H7 (cell line): ENCODE measurements around the gene PABPN1. TPM values are rescaled to one million over a fixed set of nuclear protein-coding genes. Genes with fewer than 3 reads are reported as not detected.
A peak's percentile ranks its signal among the peaks of the same experiment; 100 is the strongest.

Source experiments
- DNase-seq: peaks from one replicate; pipeline ENCODE4 v3.0.0; 2012
- H3K27me3 ChIP-seq: 2 replicates; pipeline ENCODE4 v1.6.0; 2011; ENCODE audit warnings: mild to moderate bottlenecking, low read length; ENCODE audit not compliant: control insufficient read depth, insufficient read depth
- H3K36me3 ChIP-seq: replicated peaks from 2 replicates; pipeline ENCODE4 v1.5.1; 2011; ENCODE audit warnings: low read length; ENCODE audit not compliant: control insufficient read depth, insufficient read depth
- H3K4me3 ChIP-seq: 2 replicates; pipeline ENCODE4 v1.5.1; 2011; ENCODE audit warnings: low read depth, mild to moderate bottlenecking, control low read depth, low read length, moderate library complexity; ENCODE audit not compliant: insufficient read depth
- total RNA-seq: library from RNA; depleted of rRNA; stranded (reverse); fragments of >200 nt; shearing (Covaris generic); gene quantifications from 2 replicates; pipeline ENCODE4 v1.2.3, GENCODE V29; 2014

PABPN1 gene
- total RNA-seq, 1 experiment from 2014 or later, result 143 TPM

- Histone ChIP-seq H3K27me3 (no peaks in the 10 kb centered on the region), H3K36me3 (no peaks in the 10 kb centered on the region), H3K4me3 (no peak overlapping the region)
- no peak for DNase-seq
Observed at GRCh38 chr14:23339506-23340268, 18.4 kb downstream of the PABPN1 start.

- no peak overlapping the region for H3K4me3 ChIP-seq
- DNase-seq, result peak; percentile 11
- H3K27me3 ChIP-seq, result no peaks in the 10 kb centered on the region
Observed at GRCh38 chr14:23344481-23344880, 23.2 kb downstream of the PABPN1 start.

GRCh38 chr14:23345987-23346692 is 24.9 kb downstream of the PABPN1 start:
- Histone ChIP-seq H3K4me3 (no peak overlapping the region), H3K36me3 (peaks cover 1% of the 10 kb centered on the region; the same call in 1 of the 2 replicates), H3K27me3 (no peaks in the 10 kb centered on the region; the same call in 1 of the 2 replicates)
- peak; percentile 60 for DNase-seq

More at GRCh38 chr14:23344481-23344880, 23.2 kb downstream of the PABPN1 start:
- peaks cover 1% of the 10 kb centered on the region; the same call in 1 of the 2 replicates for H3K36me3 ChIP-seq

GRCh38 chr14:23346693-23347405 is 25.6 kb downstream of the PABPN1 start:
- DNase-seq, result peak; percentile 73
- H3K27me3 ChIP-seq, result peaks cover 6% of the 10 kb centered on the region
- peaks cover 1% of the 10 kb centered on the region; the same call in 1 of the 2 replicates for H3K36me3 ChIP-seq
- H3K4me3 ChIP-seq, result no peak overlapping the region

- Histone ChIP-seq H3K4me3 (no peak overlapping the region), H3K36me3 (peaks cover 1% of the 10 kb centered on the region; the same call in 1 of the 2 replicates), H3K27me3 (peaks cover 11% of the 10 kb centered on the region)
- DNase-seq, result peak; percentile 33
Observed at GRCh38 chr14:23347406-23348296, 26.4 kb downstream of the PABPN1 start.

- Histone ChIP-seq H3K36me3 (peaks cover 1% of the 10 kb centered on the region; the same call in 1 of the 2 replicates), H3K27me3 (peaks cover 13% of the 10 kb centered on the region), H3K4me3 (no peak overlapping the region)
- DNase-seq, result peak; percentile 38
Observed at GRCh38 chr14:23348297-23348655, 27.0 kb downstream of the PABPN1 start.

GRCh38 chr14:23349156-23349845 is 28.0 kb downstream of the PABPN1 start:
- Histone ChIP-seq H3K27me3 (peaks cover 16% of the 10 kb centered on the region), H3K36me3 (peaks cover 1% of the 10 kb centered on the region; the same call in 1 of the 2 replicates), H3K4me3 (no peak overlapping the region)
- DNase-seq, result peak; percentile 23

GRCh38 chr14:23351681-23352505 is 30.6 kb downstream of the PABPN1 start:
- Histone ChIP-seq H3K4me3 (peak overlapping the region; percentile 84), H3K36me3 (0 out of 2 replicates have a peak, but pooled peaks cover 1% of the 10 kb centered on the region), H3K27me3 (peaks cover 16% of the 10 kb centered on the region)
- DNase-seq, result peak; percentile 94

- peak; percentile 94 for DNase-seq
- Histone ChIP-seq H3K36me3 (0 out of 2 replicates have a peak, but pooled peaks cover 1% of the 10 kb centered on the region), H3K4me3 (peak within 1 kb of the TSS; percentile 84), H3K27me3 (peaks cover 16% of the 10 kb centered on the region)
Observed at GRCh38 chr14:23352506-23353432, 31.5 kb downstream of the PABPN1 start, which contains the start of gene SLC22A17. Gene SLC22A17, minus strand, starts transcription at chr14:23352887.

- peak; percentile 22 for DNase-seq
- no peak overlapping the region for H3K4me3 ChIP-seq
- H3K27me3 ChIP-seq, result peaks cover 16% of the 10 kb centered on the region
- H3K36me3 ChIP-seq, result no peaks in the 10 kb centered on the region
Observed at GRCh38 chr14:23353433-23353780, 32.1 kb downstream of the PABPN1 start.

- DNase-seq, result peak; percentile 3
- H3K27me3 ChIP-seq, result peaks cover 16% of the 10 kb centered on the region
- peaks cover 1% of the 10 kb centered on the region; the same call in 1 of the 2 replicates for H3K36me3 ChIP-seq
- H3K4me3 ChIP-seq, result no peak overlapping the region
Observed at GRCh38 chr14:23354990-23355389, 33.7 kb downstream of the PABPN1 start.
